GM21447 (cell line): ENCODE data around the gene ACSM3.
A peak's percentile ranks its signal among the peaks of the same experiment; 100 is the strongest.
"Not testable (repeated sequence)": the region's sequence is repeated elsewhere in the genome, so short reads cannot be mapped to it uniquely, and the experiment has no call there.

ENCODE experiments used
- ATAC-seq: cut with Tn5 transposase; IDR thresholded peaks from one replicate; pipeline ENCODE4 v1.9.1; 2021; ENCODE audit not compliant: unreplicated experiment

ACSM3 gene, protein sequence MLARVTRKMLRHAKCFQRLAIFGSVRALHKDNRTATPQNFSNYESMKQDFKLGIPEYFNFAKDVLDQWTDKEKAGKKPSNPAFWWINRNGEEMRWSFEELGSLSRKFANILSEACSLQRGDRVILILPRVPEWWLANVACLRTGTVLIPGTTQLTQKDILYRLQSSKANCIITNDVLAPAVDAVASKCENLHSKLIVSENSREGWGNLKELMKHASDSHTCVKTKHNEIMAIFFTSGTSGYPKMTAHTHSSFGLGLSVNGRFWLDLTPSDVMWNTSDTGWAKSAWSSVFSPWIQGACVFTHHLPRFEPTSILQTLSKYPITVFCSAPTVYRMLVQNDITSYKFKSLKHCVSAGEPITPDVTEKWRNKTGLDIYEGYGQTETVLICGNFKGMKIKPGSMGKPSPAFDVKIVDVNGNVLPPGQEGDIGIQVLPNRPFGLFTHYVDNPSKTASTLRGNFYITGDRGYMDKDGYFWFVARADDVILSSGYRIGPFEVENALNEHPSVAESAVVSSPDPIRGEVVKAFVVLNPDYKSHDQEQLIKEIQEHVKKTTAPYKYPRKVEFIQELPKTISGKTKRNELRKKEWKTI

GRCh38 chr16:20763461-20764232, at the start of gene ACSM3:
Gene ACSM3 (plus strand): TSS chr16:20764014. CDS start chr16:20770035, 6,021 bp downstream.
- ATAC-seq: peak; percentile 98

GRCh38 chr16:20717718-20718117, 46.1 kb upstream of the ACSM3 start:
- not testable (repeated sequence) for ATAC-seq

DNA sequence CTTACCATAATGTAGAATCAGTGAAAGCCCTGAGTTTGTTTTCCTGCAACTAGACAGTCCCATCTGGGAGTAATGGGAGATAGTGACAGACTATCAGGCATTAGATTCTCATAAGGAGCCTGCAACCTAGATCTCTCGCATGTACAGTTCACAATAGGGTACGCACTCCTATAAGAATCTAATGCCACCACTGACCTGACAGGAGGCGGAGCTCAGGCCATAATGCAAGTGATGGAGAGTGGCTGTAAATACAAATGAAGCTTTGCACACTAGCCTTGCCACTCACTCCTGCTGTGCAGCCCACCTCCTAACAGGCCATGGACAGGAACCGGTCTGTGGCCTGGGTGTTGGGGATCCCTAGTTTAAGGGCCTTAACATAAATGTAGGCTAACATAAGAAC, 43.6 kb upstream of the ACSM3 start:
- no peak for ATAC-seq

DNA sequence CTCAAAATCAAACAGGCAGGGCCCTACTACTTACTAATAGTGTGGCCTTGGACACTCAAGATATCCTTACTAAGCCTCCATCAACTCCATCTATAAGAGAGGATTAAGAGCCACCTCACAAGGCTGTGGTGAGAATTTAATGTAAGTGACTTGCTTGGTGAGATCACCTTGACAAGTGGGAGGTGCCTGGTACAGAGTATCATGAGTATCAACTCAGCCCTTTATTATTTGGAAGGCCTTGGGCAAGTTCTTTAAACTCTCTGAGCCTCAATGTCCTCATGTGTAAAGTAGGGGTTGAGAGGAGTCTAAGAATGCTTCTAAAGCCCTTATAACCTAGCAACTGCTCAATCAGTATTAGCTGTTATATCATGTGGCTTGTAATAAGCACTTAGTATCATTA, 37.2 kb upstream of the ACSM3 start:
- ATAC-seq: no peak

DNA sequence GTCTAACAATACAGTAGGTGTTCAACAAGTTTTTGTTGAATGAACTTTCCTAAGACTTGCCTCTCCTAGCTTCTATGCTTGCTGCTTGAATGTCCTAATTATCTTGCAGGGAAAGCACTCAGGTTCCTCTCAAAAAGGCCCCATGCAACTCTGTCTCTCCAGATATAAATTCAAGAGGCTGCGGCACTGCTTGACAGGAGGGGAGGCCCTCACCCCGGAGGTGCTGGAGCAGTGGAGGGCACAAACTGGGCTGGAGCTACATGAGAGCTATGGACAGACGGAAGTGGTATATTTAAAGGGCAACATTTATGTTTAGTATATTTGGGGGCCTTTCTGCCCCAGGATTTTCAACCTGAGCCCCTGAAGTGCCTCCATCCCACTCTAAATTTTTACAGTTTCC, 36.6 kb upstream of the ACSM3 start:
- no peak for ATAC-seq

- no peak for ATAC-seq
These were observed 34.7 kb upstream of the ACSM3 start for GRCh38 chr16:20729141-20729540.

DNA sequence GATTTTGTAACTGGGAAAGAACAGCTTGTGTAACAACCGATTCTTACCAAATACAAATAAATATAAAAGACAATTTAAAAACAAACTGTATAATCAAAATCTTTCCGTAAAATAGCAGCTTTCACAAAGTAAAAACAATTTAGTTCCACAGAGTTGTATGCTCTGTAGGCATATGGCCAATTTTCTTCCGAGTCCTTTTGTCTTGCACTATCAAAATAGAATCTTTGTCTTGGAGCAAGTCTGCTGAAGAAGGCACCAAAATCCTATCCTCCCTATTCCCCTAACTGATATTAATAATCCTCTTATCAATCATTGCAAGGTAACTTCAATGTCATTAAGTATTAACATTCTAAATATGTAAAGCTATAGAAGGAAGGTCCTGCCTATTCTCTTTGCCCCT, 29.8 kb upstream of the ACSM3 start:
- no peak for ATAC-seq

DNA sequence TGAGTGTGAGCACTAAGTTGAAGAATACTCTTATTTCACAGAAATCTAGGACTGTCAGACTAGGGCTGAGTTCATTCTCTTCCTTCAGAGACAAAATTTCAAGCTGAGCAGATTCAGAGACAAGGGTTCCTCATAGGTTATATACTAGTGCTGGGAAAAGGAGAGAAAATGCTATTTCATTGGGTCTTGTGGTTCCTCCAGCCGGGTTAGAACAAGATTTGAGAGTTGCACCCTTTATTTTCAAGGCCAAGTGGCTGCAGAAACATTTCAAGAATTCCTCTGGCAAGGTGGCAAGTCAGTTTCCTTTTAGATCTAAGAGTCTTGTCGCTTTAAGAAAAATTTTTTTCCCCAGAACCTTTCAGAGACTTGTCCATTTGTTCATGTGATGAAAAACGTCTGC, 29.0 kb upstream of the ACSM3 start:
- ATAC-seq: no peak

DNA sequence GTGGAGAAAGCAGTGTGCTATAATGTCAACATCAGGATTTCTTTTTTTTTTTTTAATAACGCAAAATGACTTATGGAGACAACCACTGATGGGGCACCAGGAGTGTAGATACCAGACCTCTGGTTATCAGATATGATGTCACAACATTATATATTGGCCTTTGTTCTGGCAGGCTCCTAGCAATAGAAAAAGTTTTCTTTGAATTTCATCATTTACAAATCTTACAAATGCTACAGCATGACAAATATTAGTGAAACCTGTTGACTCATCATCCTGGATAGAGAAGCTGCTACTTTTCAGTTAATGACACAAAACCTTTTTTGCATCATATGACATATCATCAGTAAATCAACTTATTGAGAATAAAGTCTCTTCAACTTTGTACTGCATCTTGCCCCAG, 28.3 kb upstream of the ACSM3 start:
- no peak for ATAC-seq

- ATAC-seq: no peak
These were observed 23.6 kb upstream of the ACSM3 start for GRCh38 chr16:20740007-20740883.

DNA sequence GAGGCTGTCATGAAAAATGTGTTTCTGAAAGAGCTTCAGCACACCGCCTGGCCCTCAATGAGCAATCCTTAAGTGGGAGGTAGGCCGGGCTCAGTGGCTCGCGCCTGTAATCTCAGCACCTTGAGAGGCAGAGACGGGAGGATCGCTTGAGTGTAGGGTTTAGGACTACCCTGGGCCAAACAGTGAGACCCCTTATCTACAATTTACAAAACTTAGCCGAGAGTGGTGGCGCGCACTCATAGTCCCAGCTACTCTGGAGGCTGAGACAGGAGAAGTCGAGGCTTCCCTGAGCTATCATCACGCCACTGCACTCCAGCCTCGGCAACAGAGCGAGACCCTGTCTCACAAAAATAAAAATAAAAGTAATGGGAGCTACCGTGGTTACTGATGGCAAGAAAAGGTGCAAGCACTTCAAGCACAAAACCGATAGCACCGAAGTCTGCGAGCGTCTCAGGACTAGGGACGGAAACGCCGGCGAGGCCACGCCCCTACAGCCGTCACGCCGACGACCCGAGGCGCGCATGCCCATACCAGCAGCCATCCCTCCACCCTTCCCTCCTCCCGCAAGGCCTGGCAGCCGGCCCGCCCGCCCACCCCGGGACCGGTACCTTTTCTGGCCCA, 22.8 kb upstream of the ACSM3 start:
- ATAC-seq: peak; percentile 90

GRCh38 chr16:20741554-20742285, 22.1 kb upstream of the ACSM3 start, which contains the start of gene THUMPD1:
Gene THUMPD1 (minus strand): TSS chr16:20741818. CDS start chr16:20741739, 79 bp downstream.
- ATAC-seq: peak; percentile 78

GRCh38 chr16:20743591-20743990, 20.2 kb upstream of the ACSM3 start:
- ATAC-seq: no peak

- ATAC-seq: no peak
These were observed 18.8 kb upstream of the ACSM3 start for GRCh38 chr16:20744922-20745440.

GRCh38 chr16:20746461-20746860, 17.4 kb upstream of the ACSM3 start:
- ATAC-seq: no peak

DNA sequence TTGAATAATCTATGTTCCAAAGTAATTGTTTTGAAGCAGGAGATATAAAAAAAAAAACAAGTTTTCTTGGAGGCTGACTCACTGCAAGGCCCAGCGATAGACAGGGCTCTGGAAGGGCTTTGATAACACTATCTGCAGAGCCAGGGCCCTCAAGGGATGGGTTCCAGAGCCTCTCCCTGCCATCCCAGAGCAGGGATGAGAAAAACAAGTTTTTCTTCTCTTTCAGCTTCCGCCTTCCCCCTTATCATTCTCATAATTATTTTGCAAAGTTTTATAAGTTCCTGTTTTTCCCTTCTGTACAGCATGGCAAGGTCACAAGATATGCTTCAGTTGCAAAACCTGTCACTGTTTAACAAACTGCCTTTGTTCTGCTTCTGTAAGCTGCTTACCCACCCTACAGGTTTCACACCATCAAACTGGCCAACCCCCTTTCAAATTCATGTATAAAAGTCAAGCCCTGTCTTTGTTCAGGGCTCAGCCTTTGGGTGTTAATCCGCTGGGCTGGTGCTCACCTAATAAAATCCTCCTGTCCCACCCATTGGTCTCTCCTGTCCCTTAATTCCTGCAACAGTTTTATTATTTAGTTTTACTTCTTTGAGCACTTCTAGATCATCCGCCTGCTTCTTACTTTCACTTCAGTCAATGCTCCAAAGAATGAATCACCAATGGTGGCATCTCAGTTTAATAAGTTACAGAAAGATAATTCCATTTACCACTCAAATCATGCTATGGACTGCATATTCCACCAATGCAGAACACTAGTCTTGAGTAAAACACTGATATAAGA, 16.6 kb upstream of the ACSM3 start:
- no peak for ATAC-seq

- ATAC-seq: no peak
These were observed 14.3 kb upstream of the ACSM3 start for GRCh38 chr16:20749474-20749873.

- ATAC-seq: no peak
These were observed 13.3 kb upstream of the ACSM3 start for GRCh38 chr16:20750558-20750957.

GRCh38 chr16:20753727-20754126, 10.1 kb upstream of the ACSM3 start:
- ATAC-seq: no peak
